ENCODE measurements around the gene CNGA3. TPM values are rescaled to one million over a fixed set of nuclear protein-coding genes. Genes with fewer than 3 reads are reported as not detected.

The CNGA3 gene
- total and polyA plus RNA-seq, 2 donors (not counting 3 experiments of a cell fraction or from before 2014, with no cell fraction given), result not detected

- FAIRE-seq (no peak), DNase-seq (ENCODE audit: low read depth, low spot score) (no peak)
- ChIA-PET CTCF (no interaction called here), POLR2A (no interaction called here)
- Histone ChIP-seq H3K4me1 (ENCODE audit: control insufficient read depth, extremely low read depth, insufficient read depth, low read length) (no peaks in the 10 kb centered on the region), H3K79me2 (ENCODE audit: control insufficient read depth, insufficient read depth, low read length) (no peaks in the 10 kb centered on the region), H3K4me3 (replicated peaks in 1 of 3; ENCODE audit: insufficient read depth in 1 of 3, low read depth in 1 of 3, low read length in 3 of 3) (no peak overlapping the region), H3K27me3 (ENCODE audit: control insufficient read depth in 2 of 2, insufficient read depth in 2 of 2, low read length in 2 of 2) (no peaks in the 10 kb centered on the region), H3K9ac (replicated peaks; ENCODE audit: extremely low read depth, insufficient read depth, low read length) (no peak overlapping the region), H3K36me3 (ENCODE audit: control insufficient read depth in 2 of 2, extremely low read depth in 1 of 2, insufficient read depth in 2 of 2, low read length in 2 of 2) (no peaks in the 10 kb centered on the region), H3K9me1 (replicated peaks; ENCODE audit: control insufficient read depth, extremely low read depth, insufficient read depth, low read length) (no peaks in the 10 kb centered on the region), H4K20me1 (replicated peaks; ENCODE audit: control insufficient read depth, extremely low read depth, insufficient read depth, low read length) (no peaks in the 10 kb centered on the region), H3K4me2 (ENCODE audit: insufficient read depth, low read length) (no peak overlapping the region), H2AFZ (ENCODE audit: low read depth, low read length) (no peak overlapping the region), H3K27ac (ENCODE audit: insufficient read depth, low read depth, low read length) (no peak overlapping the region), H3K9me3 (replicated peaks; ENCODE audit: control insufficient read depth, insufficient read depth, low read length) (no peaks in the 10 kb centered on the region)
- TF ChIP-seq POLR2A (IDR thresholded peaks at IDR 0.05; ENCODE audit: low read depth, low read length) (no peak), EZH2 (IDR thresholded peaks at IDR 0.05; ENCODE audit: borderline replicate concordance, low read depth, low read length, severe bottlenecking) (no peak), MYC (IDR thresholded peaks at IDR 0.05; ENCODE audit: low read depth, low read length) (no peak), FOS (IDR thresholded peaks at IDR 0.05; ENCODE audit: borderline replicate concordance, insufficient read depth, low read length) (no peak), GATA2 (IDR thresholded peaks at IDR 0.05; ENCODE audit: insufficient read depth, insufficient read length, low read depth, low read length) (no peak), POLR2AphosphoS5 (IDR thresholded peaks at IDR 0.05; ENCODE audit: insufficient read depth, low read depth, low read length) (no peak), JUN (IDR thresholded peaks at IDR 0.05; ENCODE audit: borderline replicate concordance, insufficient read depth, insufficient read length, low read depth) (no peak), MAX (IDR thresholded peaks at IDR 0.05; ENCODE audit: insufficient read depth, insufficient read length) (no peak), CTCF (IDR thresholded peaks at IDR 0.05; ENCODE audit: extremely low read depth in 1 of 2, insufficient read depth in 1 of 2, low read depth in 1 of 2, low read length in 2 of 2) (no peak)
- intact Hi-C loops (cut with micrococcal nuclease), result no loop called here
- BruUV-seq (replicated peaks), result no TSS peak
- dilution Hi-C loops (cut with MboI; ENCODE audit: extremely low pct_ligation_motif_present, low sequenced_read_pairs), result loop anchor here (25.0 kb wide), 1 partner anchor 171 kb away; no protein-coding TSS in a partner anchor
Observed at GRCh38 chr2:98332989-98333388, 13.3 kb upstream of the CNGA3 start.
